ENCODE measurements around the gene PIP4P1. TPM values are rescaled to one million over a fixed set of nuclear protein-coding genes. Genes with fewer than 3 reads are reported as not detected.

PIP4P1 gene
- total and polyA plus RNA-seq, 2 experiments from 2014 or later, result 20.9 to 26.4 TPM

GRCh38 chr14:20493634-20494033, 32.4 kb upstream of the PIP4P1 start:
- H3K27me3 ChIP-seq (ENCODE audit: insufficient read depth), result no peaks in the 10 kb centered on the region
- no peaks in the 10 kb centered on the region for H3K36me3 Mint-ChIP-seq (ENCODE audit: low read depth)
- peaks cover 25% of the 10 kb centered on the region for H3K4me1 ChIP-seq (ENCODE audit: insufficient read depth)
- 0 out of 2 replicates have a peak, but pooled peaks cover 2% of the 10 kb centered on the region for H3K36me3 ChIP-seq (ENCODE audit: insufficient read depth)
- no peaks in the 10 kb centered on the region for H3K9me3 Mint-ChIP-seq
- H4K20me1 ChIP-seq (replicated peaks; ENCODE audit: insufficient read depth), result no peaks in the 10 kb centered on the region
- ATAC-seq (peak; percentile 36), DNase-seq (ENCODE audit: low spot score) (no peak)
- H2AFZ ChIP-seq, result peak overlapping the region; percentile 93; the same call in 1 of the 2 replicates
- peaks cover 3% of the 10 kb centered on the region; the same call in 1 of the 2 replicates for H3F3A ChIP-seq (replicated peaks; ENCODE audit: low read depth)
- no peaks in the 10 kb centered on the region for H3K9me2 ChIP-seq (ENCODE audit: insufficient read depth)
- H3K4me3 Mint-ChIP-seq, result no peak overlapping the region
- peaks cover 6% of the 10 kb centered on the region for H3K27me3 Mint-ChIP-seq (ENCODE audit: insufficient read depth, low read depth, poor library complexity)
- no peaks in the 10 kb centered on the region for H3K79me2 ChIP-seq (replicated peaks; ENCODE audit: insufficient read depth)
- H3K4me2 ChIP-seq, result no peak overlapping the region
- peaks cover 42% of the 10 kb centered on the region for H3K4me1 Mint-ChIP-seq
- H3K27ac ChIP-seq (ENCODE audit: low read depth), result no peak overlapping the region
- H3K27ac Mint-ChIP-seq, result peak overlapping the region; percentile 24; the same call in 1 of the 2 replicates
- TF ChIP-seq EZH2phosphoT487 (IDR thresholded peaks at IDR 0.05; ENCODE audit: unreplicated experiment) (no peak), CTCF (conservative IDR thresholded peaks at IDR 0.05; ENCODE audit: low read depth in 2 of 2) (no peak), JUNB (IDR thresholded peaks at IDR 0.05; ENCODE audit: unreplicated experiment) (no peak), ZNF114 (CRISPR knock-in tag; IDR thresholded peaks at IDR 0.05) (no peak), POLR2AphosphoS5 (IDR thresholded peaks at IDR 0.05; ENCODE audit: low read depth) (no peak), ETS1 (IDR thresholded peaks at IDR 0.05) (no peak), STAT1 (IDR thresholded peaks at IDR 0.05; ENCODE audit: unreplicated experiment) (no peak), ZNF462 (CRISPR knock-in tag; IDR thresholded peaks at IDR 0.05) (no peak), ZNF331 (CRISPR knock-in tag; IDR thresholded peaks at IDR 0.05; ENCODE audit: low read depth) (no peak), REST (IDR thresholded peaks at IDR 0.05; ENCODE audit: unreplicated experiment) (no peak), NANOG (IDR thresholded peaks at IDR 0.05; ENCODE audit: borderline replicate concordance) (no peak), EZH2 (IDR thresholded peaks at IDR 0.05; ENCODE audit: low read depth, unreplicated experiment) (no peak), CREB1 (CRISPR knock-in tag; IDR thresholded peaks at IDR 0.05; ENCODE audit: low read depth) (no peak)
- no peak overlapping the region for H3K4me3 ChIP-seq

Measured in GM23338 (cell line).